Esophagus muscularis mucosa (tissue), 4 donors: Measurements from ENCODE around the gene SLX4IP. TPM values are rescaled to one million over a fixed set of nuclear protein-coding genes. Genes with fewer than 3 reads are reported as not detected.

Source experiments
- DNase-seq: peaks from one replicate; pipeline ENCODE4 v3.0.0-alpha.2; 2017; ENCODE audit errors: extremely low spot score
- H3K27ac ChIP-seq, 4 donors: fragments of 200-600 bp; sonication (generic); replicated peaks in 1 of 4; 1 replicate in 3 of 4; 2 replicates in 1 of 4; pipeline ENCODE4 v1.5.1; 2016 to 2019; ENCODE audit warnings: mild to moderate bottlenecking in 1 of 4
- H3K27me3 ChIP-seq, 4 donors: fragments of 200-600 bp; sonication (generic); one replicate each; pipeline versions ENCODE4 v1.5.1 to v1.6.0; 2016 to 2019
- H3K36me3 ChIP-seq, 4 donors: fragments of 200-600 bp; sonication (generic); one replicate each; pipeline ENCODE4 v1.5.1; 2016 to 2019
- H3K4me1 ChIP-seq, 4 donors: fragments of 200-600 bp; sonication (generic); one replicate each; pipeline ENCODE4 v1.5.1; 2016 to 2019
- H3K4me3 ChIP-seq, 4 donors: fragments of 200-600 bp; sonication (generic); 1 replicate in 2 of 4; 2 replicates in 2 of 4; pipeline ENCODE4 v1.5.1; 2016 to 2019; ENCODE audit warnings: mild to moderate bottlenecking in 4 of 4, moderate library complexity in 1 of 4
- H3K9me3 ChIP-seq, 4 donors: fragments of 200-600 bp; sonication (generic); 1 replicate in 3 of 4; 2 replicates in 1 of 4; pipeline ENCODE4 v1.5.1; 2016 to 2019
- EP300 ChIP-seq: sonication (generic); formaldehyde crosslinking; IDR thresholded peaks from one replicate; pipeline ENCODE4 v1.6.1; 2017; ENCODE audit warnings: antibody characterized with exemption
- POLR2A ChIP-seq: fragments of 450-650 bp; IDR thresholded peaks from one replicate; pipeline ENCODE4 v1.6.1; 2017; ENCODE audit warnings: antibody characterized with exemption, moderate library complexity, mild to moderate bottlenecking, low read depth
- POLR2AphosphoS5 ChIP-seq, 2 donors: sonication (generic); formaldehyde crosslinking; IDR thresholded peaks; one replicate each; pipeline ENCODE4 v1.6.1; 2017; ENCODE audit warnings: antibody characterized with exemption in 2 of 2
- WGBS: methylation state at CpG from one replicate; pipeline ENCODE4 v1.1.5; 2018; 5-methylcytosine and 5-hydroxymethylcytosine counted together
- intact Hi-C: fragments of 100-400 bp; cut with DNase I; formaldehyde crosslinking; loops from one replicate; pipeline ENCODE4 v1.15.1; 2023
- total RNA-seq, 4 donors: library from RNA; depleted of rRNA; stranded (reverse); fragments of >200 nt; gene quantifications; one replicate each; pipeline versions ENCODE4 v1.1.0 to v1.2.1, GENCODE V29; 2016
- TF ChIP-seq, protein P1 (sequence below), 3 experiments: fragments of 200-600 bp in 2 of 3; fragments of 450-650 bp in 1 of 3; sonication (generic) in 2 of 3; IDR thresholded peaks; one replicate each; pipeline ENCODE4 v1.5.1; 2017 to 2019; ENCODE audit warnings: antibody characterized with exemption in 3 of 3, mild to moderate bottlenecking in 2 of 3, moderate library complexity in 1 of 3

Gene SLX4IP
- total RNA-seq, 4 donors from 2014 or later, result 1.2 to 2.1 (median 1.5) TPM

DNA sequence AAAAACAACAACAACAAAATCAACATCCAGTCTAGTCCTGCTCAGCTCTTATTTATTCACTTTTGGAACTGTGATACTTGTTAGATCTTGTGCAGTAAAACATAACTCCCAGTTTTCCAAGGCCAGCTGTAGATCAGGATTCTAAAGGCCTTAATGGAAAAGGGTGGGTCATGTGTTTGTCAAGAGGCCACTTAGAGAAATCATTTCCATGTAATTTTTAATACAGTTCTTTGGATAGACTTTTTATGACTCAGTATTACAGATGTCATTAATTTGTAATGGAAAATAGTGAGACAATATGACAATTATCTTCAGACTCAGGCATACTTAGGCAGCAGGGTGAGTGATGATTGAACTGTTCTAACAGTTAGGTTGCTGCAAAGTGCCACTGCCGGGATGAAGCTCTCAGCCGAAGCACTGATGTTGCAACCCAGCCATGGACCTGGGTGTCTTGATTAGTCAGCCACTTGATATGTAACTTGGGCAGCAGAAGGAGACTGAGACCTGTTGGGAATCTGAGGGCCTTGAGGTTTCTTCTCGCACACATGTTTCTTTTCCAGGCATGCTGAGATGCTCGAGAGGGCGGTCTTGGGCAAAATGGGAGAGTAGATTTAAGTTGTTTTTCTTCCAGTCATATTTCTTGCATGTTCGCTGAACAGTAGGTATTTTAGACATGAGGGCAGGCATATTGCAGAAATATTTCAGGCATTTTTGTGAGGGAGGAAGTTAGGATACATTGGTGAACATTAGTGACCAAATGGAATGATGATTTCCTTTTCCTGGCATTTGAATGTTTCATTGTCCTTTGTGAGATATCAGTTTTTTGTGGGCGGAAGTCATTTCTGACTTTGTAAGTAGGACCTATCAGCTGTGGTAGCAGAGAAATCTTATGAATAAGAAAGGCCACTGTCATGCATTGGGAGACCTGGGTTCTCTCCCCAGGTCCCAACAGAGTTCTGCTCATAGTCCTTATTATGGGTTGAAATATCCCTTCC, 52.3 kb downstream of the SLX4IP start:
- no peak overlapping the region for H3K27ac ChIP-seq
- no peaks in the 10 kb centered on the region for H3K9me3 ChIP-seq
- 83% methylated on average over 7 of the region's 7 CpGs for WGBS
- no peak for DNase-seq
- no peak overlapping the region for H3K4me3 ChIP-seq
- no peaks in the 10 kb centered on the region for H3K36me3 ChIP-seq
- H3K27me3 ChIP-seq, result no peaks in the 10 kb centered on the region
- TF ChIP-seq, protein P1, sequence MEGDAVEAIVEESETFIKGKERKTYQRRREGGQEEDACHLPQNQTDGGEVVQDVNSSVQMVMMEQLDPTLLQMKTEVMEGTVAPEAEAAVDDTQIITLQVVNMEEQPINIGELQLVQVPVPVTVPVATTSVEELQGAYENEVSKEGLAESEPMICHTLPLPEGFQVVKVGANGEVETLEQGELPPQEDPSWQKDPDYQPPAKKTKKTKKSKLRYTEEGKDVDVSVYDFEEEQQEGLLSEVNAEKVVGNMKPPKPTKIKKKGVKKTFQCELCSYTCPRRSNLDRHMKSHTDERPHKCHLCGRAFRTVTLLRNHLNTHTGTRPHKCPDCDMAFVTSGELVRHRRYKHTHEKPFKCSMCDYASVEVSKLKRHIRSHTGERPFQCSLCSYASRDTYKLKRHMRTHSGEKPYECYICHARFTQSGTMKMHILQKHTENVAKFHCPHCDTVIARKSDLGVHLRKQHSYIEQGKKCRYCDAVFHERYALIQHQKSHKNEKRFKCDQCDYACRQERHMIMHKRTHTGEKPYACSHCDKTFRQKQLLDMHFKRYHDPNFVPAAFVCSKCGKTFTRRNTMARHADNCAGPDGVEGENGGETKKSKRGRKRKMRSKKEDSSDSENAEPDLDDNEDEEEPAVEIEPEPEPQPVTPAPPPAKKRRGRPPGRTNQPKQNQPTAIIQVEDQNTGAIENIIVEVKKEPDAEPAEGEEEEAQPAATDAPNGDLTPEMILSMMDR (IDR thresholded peaks at IDR 0.05), result no peak
- TF ChIP-seq EP300 (no peak), POLR2AphosphoS5 (IDR thresholded peaks at IDR 0.05) (no peak), POLR2A (no peak)
- peaks cover 0 to 6% (median 0%) of the 10 kb centered on the region in 4 donors for H3K4me1 ChIP-seq
- intact Hi-C loops, result no loop called here

DNA sequence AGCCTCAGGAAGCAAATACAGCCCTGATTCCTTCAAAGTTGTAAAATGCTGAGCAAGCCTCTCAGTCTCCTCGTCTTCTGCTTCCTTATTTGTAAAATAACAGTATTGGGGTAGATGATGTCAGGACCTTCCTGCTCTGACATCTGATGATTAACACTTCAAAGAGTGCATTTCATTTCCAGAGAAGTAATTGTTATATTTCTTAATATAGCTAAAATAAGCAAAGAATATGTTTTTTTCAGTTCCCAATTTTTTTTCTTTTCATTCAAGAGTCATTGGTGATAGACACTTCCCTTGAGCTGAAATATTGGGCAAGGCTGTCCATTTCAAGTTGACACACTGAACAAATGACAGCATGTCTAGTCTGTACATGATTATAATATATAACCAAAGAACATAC, 53.4 kb downstream of the SLX4IP start:
- intact Hi-C loops, result no loop called here
- DNase-seq, result no peak
- no peaks in the 10 kb centered on the region for H3K36me3 ChIP-seq

DNA sequence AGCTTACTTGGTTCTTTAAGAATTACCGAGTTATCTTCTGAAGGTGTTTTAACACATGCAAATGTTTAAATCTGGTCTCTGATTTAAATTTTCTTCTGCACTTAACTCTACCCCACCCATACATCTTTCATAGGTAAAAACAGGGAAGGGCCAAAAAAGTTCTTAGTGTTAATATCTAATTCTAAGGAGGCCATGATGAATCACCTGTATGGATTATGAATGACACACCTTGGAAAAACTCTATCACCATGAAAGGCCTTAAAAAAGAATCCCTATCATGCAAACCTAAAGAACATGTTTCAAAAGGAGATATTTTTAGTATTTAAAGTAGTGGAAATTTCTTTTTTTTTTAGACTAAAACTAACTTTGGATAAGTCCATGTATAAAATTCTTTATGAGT, 54.7 kb downstream of the SLX4IP start:
- H3K4me1 ChIP-seq, result peaks cover 0 to 6% (median 0%) of the 10 kb centered on the region in 4 donors
- no peaks in the 10 kb centered on the region for H3K27me3 ChIP-seq
- H3K36me3 ChIP-seq, result no peaks in the 10 kb centered on the region
- H3K4me3 ChIP-seq, result no peak overlapping the region
- no peaks in the 10 kb centered on the region for H3K9me3 ChIP-seq
- no peak for DNase-seq
- intact Hi-C loops, result no loop called here
- no peak for TF ChIP-seq POLR2A
- TF ChIP-seq, protein P1 (IDR thresholded peaks at IDR 0.05), result no peak
- TF ChIP-seq POLR2AphosphoS5 (IDR thresholded peaks at IDR 0.05), result no peak
- no peak for TF ChIP-seq EP300
- H3K27ac ChIP-seq, result no peak overlapping the region
- 91% methylated on average over 1 of the region's 1 CpG for WGBS

More for the DNA sequence above, 53.4 kb downstream of the SLX4IP start:
- Histone ChIP-seq H3K27ac (no peak overlapping the region), H3K4me3 (no peak overlapping the region), H3K27me3 (no peaks in the 10 kb centered on the region), H3K9me3 (no peaks in the 10 kb centered on the region), H3K4me1 (peaks cover 0 to 6% (median 0%) of the 10 kb centered on the region in 4 donors)
- 74% methylated on average over 1 of the region's 1 CpG for WGBS
- no peak for TF ChIP-seq POLR2AphosphoS5 (IDR thresholded peaks at IDR 0.05)
- TF ChIP-seq, protein P1 (IDR thresholded peaks at IDR 0.05), result no peak
- no peak for TF ChIP-seq EP300

DNA sequence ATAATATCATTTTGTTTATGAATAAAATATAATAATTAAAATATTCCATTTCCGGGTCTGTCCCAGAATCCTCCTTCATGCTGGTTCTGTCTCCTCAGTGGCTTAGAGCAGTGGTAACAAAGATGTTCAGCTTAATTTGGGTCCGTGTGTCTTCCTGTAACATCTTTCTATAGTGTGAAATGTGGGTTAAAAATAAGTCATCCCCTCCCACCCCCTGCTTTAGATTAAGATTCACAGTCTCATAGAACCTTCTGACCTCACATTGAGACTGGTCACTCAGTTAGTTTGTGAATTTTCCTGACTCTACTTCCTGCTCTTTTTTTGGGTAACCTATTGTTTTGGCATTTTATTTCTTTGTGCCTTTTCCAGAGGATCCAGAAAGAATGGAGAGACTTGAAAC, 55.2 kb downstream of the SLX4IP start:
- Histone ChIP-seq H3K27ac (no peak overlapping the region), H3K4me3 (no peak overlapping the region), H3K4me1 (peaks cover 0 to 6% (median 0%) of the 10 kb centered on the region in 4 donors), H3K36me3 (no peaks in the 10 kb centered on the region), H3K9me3 (no peaks in the 10 kb centered on the region), H3K27me3 (no peaks in the 10 kb centered on the region)
- TF ChIP-seq POLR2A (no peak), EP300 (no peak), POLR2AphosphoS5 (IDR thresholded peaks at IDR 0.05) (no peak)
- TF ChIP-seq, protein P1 (IDR thresholded peaks at IDR 0.05), result no peak
- intact Hi-C loops, result no loop called here
- DNase-seq, result no peak
- WGBS, result 87% methylated on average over 2 of the region's 2 CpGs
